Astrocyte (in vitro differentiated cells and primary cell): Measurements from ENCODE around the gene MRPS12. TPM values are rescaled to one million over a fixed set of nuclear protein-coding genes. Genes with fewer than 3 reads are reported as not detected.

Experiments
- DNase-seq: peaks from one replicate; pipeline ENCODE4 v3.0.0-alpha.2; 2010; ENCODE audit warnings: low read depth
- FAIRE-seq: peaks from 2 replicates; lab custom pipeline; 2011; peaks lifted over from hg19 to GRCh38; lab: Jason Lieb, UNC
- H2AFZ ChIP-seq: 2 replicates; pipeline ENCODE4 v1.6.0; 2012; ENCODE audit warnings: low read depth, low read length, inconsistent platforms
- H3K27ac ChIP-seq: 2 replicates; pipeline ENCODE4 v1.5.1; 2011; ENCODE audit warnings: low read depth, low read length, inconsistent platforms
- H3K27me3 ChIP-seq: 2 replicates; pipeline ENCODE4 v1.6.0; 2011; ENCODE audit warnings: low read length, inconsistent platforms; ENCODE audit not compliant: insufficient read depth
- H3K36me3 ChIP-seq: 2 replicates; pipeline ENCODE4 v1.5.1; 2011; ENCODE audit warnings: low read length, inconsistent platforms; ENCODE audit not compliant: insufficient read depth
- H3K4me1 ChIP-seq: 2 replicates; pipeline ENCODE4 v1.5.1; 2011; ENCODE audit warnings: low read length, inconsistent platforms; ENCODE audit not compliant: insufficient read depth
- H3K4me2 ChIP-seq: 2 replicates; pipeline ENCODE4 v1.6.0; 2012; ENCODE audit warnings: low read length, inconsistent platforms
- H3K4me3 ChIP-seq: 2 replicates; pipeline ENCODE4 v1.5.1; 2011; ENCODE audit warnings: low read depth, mild to moderate bottlenecking, low read length, inconsistent platforms; ENCODE audit not compliant: insufficient read depth
- H3K79me2 ChIP-seq: 2 replicates; pipeline ENCODE4 v1.6.0; 2012; ENCODE audit warnings: mild to moderate bottlenecking, low read length, inconsistent platforms; ENCODE audit not compliant: insufficient read depth
- H3K9ac ChIP-seq: 2 replicates; pipeline ENCODE4 v1.6.0; 2012; ENCODE audit warnings: mild to moderate bottlenecking, low read length, inconsistent platforms
- H3K9me3 ChIP-seq: 2 replicates; pipeline ENCODE4 v1.5.1; 2012; ENCODE audit warnings: low read depth, mild to moderate bottlenecking, low read length, inconsistent platforms; ENCODE audit not compliant: insufficient read depth
- H4K20me1 ChIP-seq: 2 replicates; pipeline ENCODE4 v1.6.0; 2012; ENCODE audit warnings: low read length, inconsistent platforms; ENCODE audit not compliant: insufficient read depth
- H3K27ac Mint-ChIP-seq: one replicate; pipeline ENCODE4 v1.8.0; 2021; ENCODE audit warnings: mild to moderate bottlenecking, mixed read lengths; ENCODE audit not compliant: unreplicated experiment
- H3K27me3 Mint-ChIP-seq: one replicate; pipeline ENCODE4 v1.8.0; 2021; ENCODE audit warnings: low read depth, mixed read lengths; ENCODE audit not compliant: unreplicated experiment
- H3K36me3 Mint-ChIP-seq: one replicate; pipeline ENCODE4 v1.8.0; 2021; ENCODE audit warnings: low read depth, mixed read lengths; ENCODE audit not compliant: unreplicated experiment
- H3K4me1 Mint-ChIP-seq: one replicate; pipeline ENCODE4 v1.8.0; 2021; ENCODE audit warnings: low read depth, mixed read lengths; ENCODE audit not compliant: unreplicated experiment
- H3K4me3 Mint-ChIP-seq: one replicate; pipeline ENCODE4 v1.8.0; 2021; ENCODE audit warnings: mild to moderate bottlenecking, moderate library complexity, mixed read lengths; ENCODE audit not compliant: unreplicated experiment
- H3K9me3 Mint-ChIP-seq: one replicate; pipeline ENCODE4 v1.8.0; 2021; ENCODE audit warnings: mild to moderate bottlenecking, mixed read lengths; ENCODE audit not compliant: unreplicated experiment
- EZH2 ChIP-seq: IDR thresholded peaks from 2 replicates; pipeline ENCODE4 v1.6.1; 2012; ENCODE audit warnings: mild to moderate bottlenecking, low read length, inconsistent platforms; ENCODE audit not compliant: insufficient read depth
- total RNA-seq: library from RNA; stranded (reverse); gene quantifications from 2 replicates; pipeline ENCODE4 v1.2.1, GENCODE V29; 2021
- TF ChIP-seq, protein P1 (sequence below): IDR thresholded peaks from 2 replicates; pipeline ENCODE4 v1.5.1; 2011; ENCODE audit warnings: low read depth, mild to moderate bottlenecking, inconsistent platforms, low read length, moderate library complexity; ENCODE audit not compliant: insufficient read depth

The MRPS12 gene
- total RNA-seq, 1 donor from 2014 or later: 59.5 TPM

DNA sequence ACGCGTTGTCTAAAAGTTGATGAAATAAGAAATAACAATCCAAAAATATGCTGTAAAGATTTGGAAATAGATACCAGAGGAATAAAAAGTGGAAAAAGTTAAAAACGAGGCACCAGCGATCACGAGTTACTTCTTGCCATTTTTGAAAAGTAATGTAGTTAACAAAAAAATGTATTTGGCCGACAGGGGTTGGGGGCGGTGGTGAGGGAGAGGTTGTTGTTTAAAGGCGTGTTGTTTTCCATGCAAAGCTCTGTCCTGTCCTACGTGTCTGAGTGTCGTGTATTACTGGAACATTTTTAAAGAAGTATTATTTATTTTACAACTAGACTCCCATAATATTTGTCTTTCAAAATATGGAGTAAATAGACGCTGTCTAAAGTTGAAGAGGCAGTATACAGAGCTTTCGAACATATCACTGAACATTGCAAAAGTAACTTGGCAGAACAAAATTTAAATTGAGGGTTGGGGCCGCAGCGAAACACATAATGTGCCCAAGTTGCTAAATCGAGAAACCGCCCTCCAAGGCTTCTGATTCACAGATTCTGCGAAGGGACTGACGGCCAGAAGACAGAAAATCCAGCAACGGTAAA is 44.0 kb downstream of the MRPS12 start:
- H3K4me3 Mint-ChIP-seq: peak overlapping the region; percentile 92
- Histone ChIP-seq H3K27me3 (no peaks in the 10 kb centered on the region), H3K4me1 (peaks cover 14% of the 10 kb centered on the region), H3K27ac (peak overlapping the region; percentile 77), H3K4me3 (peak overlapping the region; percentile 69), H3K79me2 (peaks cover 16% of the 10 kb centered on the region), H3K36me3 (peaks cover 2% of the 10 kb centered on the region), H3K9ac (peak overlapping the region; percentile 88), H3K9me3 (no peaks in the 10 kb centered on the region), H4K20me1 (peaks cover 6% of the 10 kb centered on the region), H2AFZ (peak overlapping the region; percentile 94), H3K4me2 (peak overlapping the region; percentile 95)
- peaks cover 15% of the 10 kb centered on the region for H3K4me1 Mint-ChIP-seq
- FAIRE-seq (no peak), DNase-seq (no peak)
- H3K36me3 Mint-ChIP-seq: peaks cover 1% of the 10 kb centered on the region
- no peak for TF ChIP-seq EZH2
- TF ChIP-seq, protein P1, sequence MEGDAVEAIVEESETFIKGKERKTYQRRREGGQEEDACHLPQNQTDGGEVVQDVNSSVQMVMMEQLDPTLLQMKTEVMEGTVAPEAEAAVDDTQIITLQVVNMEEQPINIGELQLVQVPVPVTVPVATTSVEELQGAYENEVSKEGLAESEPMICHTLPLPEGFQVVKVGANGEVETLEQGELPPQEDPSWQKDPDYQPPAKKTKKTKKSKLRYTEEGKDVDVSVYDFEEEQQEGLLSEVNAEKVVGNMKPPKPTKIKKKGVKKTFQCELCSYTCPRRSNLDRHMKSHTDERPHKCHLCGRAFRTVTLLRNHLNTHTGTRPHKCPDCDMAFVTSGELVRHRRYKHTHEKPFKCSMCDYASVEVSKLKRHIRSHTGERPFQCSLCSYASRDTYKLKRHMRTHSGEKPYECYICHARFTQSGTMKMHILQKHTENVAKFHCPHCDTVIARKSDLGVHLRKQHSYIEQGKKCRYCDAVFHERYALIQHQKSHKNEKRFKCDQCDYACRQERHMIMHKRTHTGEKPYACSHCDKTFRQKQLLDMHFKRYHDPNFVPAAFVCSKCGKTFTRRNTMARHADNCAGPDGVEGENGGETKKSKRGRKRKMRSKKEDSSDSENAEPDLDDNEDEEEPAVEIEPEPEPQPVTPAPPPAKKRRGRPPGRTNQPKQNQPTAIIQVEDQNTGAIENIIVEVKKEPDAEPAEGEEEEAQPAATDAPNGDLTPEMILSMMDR: no peak
- H3K27me3 Mint-ChIP-seq: no peaks in the 10 kb centered on the region
- H3K27ac Mint-ChIP-seq: peak overlapping the region; percentile 78
- peaks cover 1% of the 10 kb centered on the region for H3K9me3 Mint-ChIP-seq

DNA sequence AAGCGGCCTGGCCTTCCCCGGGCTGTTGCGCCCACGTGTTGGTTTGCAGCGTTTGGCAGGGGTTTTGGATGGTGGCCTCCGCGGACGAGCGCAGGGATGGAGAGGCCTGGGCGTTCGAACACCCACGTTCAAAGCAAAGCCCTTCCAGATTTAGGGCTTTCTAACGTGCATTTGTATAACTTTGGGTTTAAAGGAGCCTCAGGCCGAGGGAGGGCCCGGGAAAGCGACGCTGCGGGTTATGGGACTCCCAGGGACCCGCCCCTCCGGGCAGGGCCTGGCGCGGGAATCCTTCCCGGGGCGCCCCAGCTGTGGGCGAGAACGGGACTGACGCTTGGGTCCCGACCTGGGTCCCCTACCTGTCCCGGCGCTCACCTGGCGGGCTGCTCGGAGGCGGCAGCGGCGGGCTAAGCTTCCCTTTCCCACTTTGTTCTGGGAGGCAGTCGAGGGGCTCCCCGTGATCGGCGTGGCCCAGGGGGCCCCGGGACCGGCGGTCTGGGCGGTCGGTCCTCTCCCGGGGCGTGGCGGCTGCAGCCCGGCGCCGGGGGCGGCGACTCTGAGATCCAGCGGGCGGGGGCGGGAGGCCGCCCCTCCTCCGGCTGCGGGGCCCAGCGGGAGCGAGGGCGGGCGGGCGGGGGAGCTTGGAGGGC is 44.6 kb downstream of the MRPS12 start, which contains the start of gene FBXO17:
Gene FBXO17 (minus strand): TSS at position 529 of the 647 bp plus-strand sequence. CDS start 25,423 bp downstream, outside the sequence.
- H4K20me1 ChIP-seq: peaks cover 6% of the 10 kb centered on the region
- peak within 1 kb of the TSS; percentile 88 for H3K9ac ChIP-seq
- peak within 1 kb of the TSS; percentile 94 for H2AFZ ChIP-seq
- no peaks in the 10 kb centered on the region for H3K36me3 ChIP-seq
- Mint-ChIP-seq H3K4me3 (peak within 1 kb of the TSS; percentile 93), H3K27ac (peak within 1 kb of the TSS; percentile 94), H3K36me3 (peaks cover 1% of the 10 kb centered on the region), H3K9me3 (peaks cover 1% of the 10 kb centered on the region), H3K27me3 (no peaks in the 10 kb centered on the region), H3K4me1 (peaks cover 15% of the 10 kb centered on the region)
- H3K9me3 ChIP-seq: peaks cover under 1% of the 10 kb centered on the region
- H3K27me3 ChIP-seq: no peaks in the 10 kb centered on the region
- DNase-seq: peak; percentile 60
- peak within 1 kb of the TSS; percentile 95 for H3K4me2 ChIP-seq
- H3K27ac ChIP-seq: peak within 1 kb of the TSS; percentile 77
- no peak for FAIRE-seq
- TF ChIP-seq EZH2: no peak
- TF ChIP-seq, protein P1: no peak
- H3K79me2 ChIP-seq: peaks cover 14% of the 10 kb centered on the region
- peaks cover 14% of the 10 kb centered on the region for H3K4me1 ChIP-seq
- peak within 1 kb of the TSS; percentile 69 for H3K4me3 ChIP-seq

DNA sequence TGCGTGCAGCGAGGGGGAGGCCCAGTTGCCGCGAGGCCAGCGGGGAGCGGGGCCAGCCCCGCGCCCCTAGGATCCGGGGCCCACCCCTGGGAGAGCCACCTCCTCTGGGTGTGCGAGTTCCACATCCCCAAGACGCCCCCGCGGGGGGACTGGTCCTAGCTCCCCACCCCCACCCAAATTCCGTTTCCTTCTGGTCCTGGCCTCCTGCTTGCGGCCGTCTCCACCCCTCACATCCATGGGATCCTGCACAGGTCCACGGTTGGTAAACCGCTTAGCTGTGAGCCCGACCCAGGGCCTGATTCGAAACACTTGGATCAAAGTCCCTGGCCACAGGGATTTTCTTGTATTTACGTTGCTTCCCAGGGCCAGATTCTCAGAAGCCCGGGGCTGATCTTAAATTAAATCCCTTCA is 45.1 kb downstream of the MRPS12 start:
- FAIRE-seq (no peak), DNase-seq (peak; percentile 36)
- Histone ChIP-seq H3K27ac (peak overlapping the region; percentile 57), H3K36me3 (no peaks in the 10 kb centered on the region), H3K9me3 (peaks cover 5% of the 10 kb centered on the region), H3K4me3 (peak overlapping the region; percentile 55), H2AFZ (peak overlapping the region; percentile 81), H3K27me3 (no peaks in the 10 kb centered on the region), H4K20me1 (peaks cover 6% of the 10 kb centered on the region), H3K79me2 (peaks cover 10% of the 10 kb centered on the region), H3K9ac (peak overlapping the region; percentile 78), H3K4me2 (peak overlapping the region; percentile 95), H3K4me1 (peaks cover 14% of the 10 kb centered on the region)
- Mint-ChIP-seq H3K9me3 (peaks cover 5% of the 10 kb centered on the region), H3K36me3 (peaks cover 1% of the 10 kb centered on the region), H3K27me3 (no peaks in the 10 kb centered on the region), H3K27ac (peak overlapping the region; percentile 94), H3K4me3 (peak overlapping the region; percentile 93), H3K4me1 (peaks cover 15% of the 10 kb centered on the region)
- TF ChIP-seq EZH2: no peak
- TF ChIP-seq, protein P1: no peak
